Measurements from ENCODE around the gene FRMD5. TPM values are rescaled to one million over a fixed set of nuclear protein-coding genes. Genes with fewer than 3 reads are reported as not detected.

The FRMD5 gene
- total RNA-seq, 6 experiments from 2014 or later: not detected

DNA sequence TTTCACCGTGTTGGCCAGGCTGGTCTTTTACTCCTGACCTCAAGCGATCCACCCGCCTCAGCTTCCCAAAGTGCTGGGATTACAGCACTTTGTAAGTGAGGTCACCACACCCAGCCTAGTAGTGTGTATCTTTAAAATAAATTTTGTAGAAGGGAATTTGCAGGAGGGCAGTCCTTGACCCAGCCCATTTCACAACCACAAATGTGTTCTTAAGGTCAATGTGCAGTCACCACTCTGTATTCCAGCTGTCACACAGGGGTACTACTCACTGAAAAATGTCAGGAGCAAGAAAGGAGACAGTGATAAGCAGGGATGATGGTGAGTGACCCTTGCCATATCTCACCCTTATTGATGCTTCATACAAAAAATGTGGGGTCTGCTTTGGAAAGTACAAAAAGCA lies 98.5 kb downstream of the FRMD5 start:
- TF ChIP-seq POLR2A (IDR thresholded peaks at IDR 0.05): no peak
- TF ChIP-seq, protein P1, sequence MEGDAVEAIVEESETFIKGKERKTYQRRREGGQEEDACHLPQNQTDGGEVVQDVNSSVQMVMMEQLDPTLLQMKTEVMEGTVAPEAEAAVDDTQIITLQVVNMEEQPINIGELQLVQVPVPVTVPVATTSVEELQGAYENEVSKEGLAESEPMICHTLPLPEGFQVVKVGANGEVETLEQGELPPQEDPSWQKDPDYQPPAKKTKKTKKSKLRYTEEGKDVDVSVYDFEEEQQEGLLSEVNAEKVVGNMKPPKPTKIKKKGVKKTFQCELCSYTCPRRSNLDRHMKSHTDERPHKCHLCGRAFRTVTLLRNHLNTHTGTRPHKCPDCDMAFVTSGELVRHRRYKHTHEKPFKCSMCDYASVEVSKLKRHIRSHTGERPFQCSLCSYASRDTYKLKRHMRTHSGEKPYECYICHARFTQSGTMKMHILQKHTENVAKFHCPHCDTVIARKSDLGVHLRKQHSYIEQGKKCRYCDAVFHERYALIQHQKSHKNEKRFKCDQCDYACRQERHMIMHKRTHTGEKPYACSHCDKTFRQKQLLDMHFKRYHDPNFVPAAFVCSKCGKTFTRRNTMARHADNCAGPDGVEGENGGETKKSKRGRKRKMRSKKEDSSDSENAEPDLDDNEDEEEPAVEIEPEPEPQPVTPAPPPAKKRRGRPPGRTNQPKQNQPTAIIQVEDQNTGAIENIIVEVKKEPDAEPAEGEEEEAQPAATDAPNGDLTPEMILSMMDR (IDR thresholded peaks at IDR 0.05): no peak
- Histone ChIP-seq H3K27me3 (no peaks in the 10 kb centered on the region), H3K4me1 (peaks cover 0 to 15% (median 0%) of the 10 kb centered on the region in 4 donors), H3K27ac (no peak overlapping the region), H3K36me3 (no peaks in the 10 kb centered on the region), H3K9me3 (no peaks in the 10 kb centered on the region), H3K4me3 (no peak overlapping the region)
- intact Hi-C loops (cut with DNase I): no loop called here
- DNase-seq (no peak), ATAC-seq (peak in 2 of 4 donors; percentile 31 to 72)
- WGBS (ENCODE audit: insufficient coverage, low coverage, low lambda C conversion rate, missing lambda C conversion rate): 90% methylated on average over 2 of the region's 3 CpGs

DNA sequence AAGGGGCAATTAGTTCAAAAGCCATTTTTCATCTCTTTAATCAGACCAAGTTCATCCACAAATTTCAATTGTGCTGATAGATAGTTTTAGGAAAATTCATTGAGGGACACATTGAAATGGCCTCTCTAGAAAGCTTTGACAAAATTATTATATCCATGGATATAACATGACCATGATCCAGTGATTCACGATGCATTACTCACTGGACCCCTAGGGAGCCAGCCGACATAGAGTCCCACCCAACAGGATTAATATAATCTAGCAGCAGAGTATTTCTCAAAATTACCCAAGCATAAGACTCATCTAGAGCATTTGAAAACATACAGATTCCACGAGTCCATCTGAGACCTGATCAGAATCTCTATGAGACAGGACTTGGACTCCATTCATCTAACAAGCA lies 100.3 kb downstream of the FRMD5 start:
- H3K27me3 ChIP-seq: no peaks in the 10 kb centered on the region
- TF ChIP-seq, protein P1 (IDR thresholded peaks at IDR 0.05): no peak
- no peak for TF ChIP-seq POLR2A (IDR thresholded peaks at IDR 0.05)
- no peak for ATAC-seq
- WGBS (ENCODE audit: insufficient coverage, low coverage, low lambda C conversion rate, missing lambda C conversion rate): 73% methylated on average over 3 of the region's 3 CpGs
- no peak overlapping the region for H3K4me3 ChIP-seq
- peaks cover 0 to 15% (median 0%) of the 10 kb centered on the region in 4 donors for H3K4me1 ChIP-seq
- intact Hi-C loops (cut with DNase I): no loop called here
- H3K36me3 ChIP-seq: no peaks in the 10 kb centered on the region
- no peak overlapping the region for H3K27ac ChIP-seq
- no peak for DNase-seq
- H3K9me3 ChIP-seq: no peaks in the 10 kb centered on the region

DNA sequence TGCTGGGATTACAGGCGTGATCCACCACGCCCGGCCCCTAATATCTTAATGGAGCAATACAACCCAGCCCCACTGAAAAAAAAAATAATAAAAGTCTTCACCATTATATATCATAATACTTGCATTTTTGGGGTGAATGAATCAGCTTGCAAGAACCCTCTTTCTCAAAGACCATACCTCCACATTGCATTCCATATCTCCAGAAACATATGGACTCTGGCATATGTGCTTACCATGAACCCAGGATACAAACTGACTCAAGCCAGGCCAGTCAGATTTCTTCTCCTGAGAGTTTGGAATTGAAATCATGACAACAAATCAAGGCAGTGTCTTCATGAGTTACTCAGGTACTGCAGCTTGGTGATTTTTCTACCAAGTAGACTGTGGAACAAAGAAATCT lies 101.2 kb downstream of the FRMD5 start:
- no peak for ATAC-seq
- intact Hi-C loops (cut with DNase I): no loop called here
- H3K9me3 ChIP-seq: no peaks in the 10 kb centered on the region

DNA sequence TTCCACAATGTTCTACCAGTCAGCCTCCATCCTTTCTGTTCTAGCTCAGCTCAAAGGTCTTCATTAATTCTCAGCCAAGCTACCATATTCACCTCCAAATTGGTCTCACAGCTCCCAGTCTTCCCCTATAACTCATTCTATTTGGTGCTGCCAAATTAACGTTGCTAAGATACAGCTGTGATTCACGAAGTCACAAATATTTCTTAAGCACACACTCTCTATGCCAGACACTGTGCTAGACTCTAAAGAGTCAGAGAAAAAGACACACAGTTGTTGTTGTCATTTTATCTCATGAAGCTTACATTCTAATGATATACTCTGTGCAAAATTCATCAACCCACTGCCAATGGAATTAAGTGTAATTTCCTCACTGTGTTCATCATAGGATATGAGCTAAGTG lies 102.8 kb downstream of the FRMD5 start:
- no peak for DNase-seq
- no peak for ATAC-seq
- Histone ChIP-seq H3K36me3 (no peaks in the 10 kb centered on the region), H3K27me3 (no peaks in the 10 kb centered on the region), H3K4me3 (no peak overlapping the region), H3K27ac (no peak overlapping the region), H3K9me3 (no peaks in the 10 kb centered on the region), H3K4me1 (peaks cover 0 to 9% (median 0%) of the 10 kb centered on the region in 4 donors)
- WGBS (ENCODE audit: insufficient coverage, low coverage, low lambda C conversion rate, missing lambda C conversion rate): 69% methylated on average over 2 of the region's 2 CpGs
- intact Hi-C loops (cut with DNase I): no loop called here
- TF ChIP-seq, protein P1 (IDR thresholded peaks at IDR 0.05): no peak
- no peak for TF ChIP-seq POLR2A (IDR thresholded peaks at IDR 0.05)

More for the DNA sequence above, 101.2 kb downstream of the FRMD5 start:
- Histone ChIP-seq H3K27ac (no peak overlapping the region), H3K4me1 (peaks cover 0 to 15% (median 0%) of the 10 kb centered on the region in 4 donors), H3K4me3 (no peak overlapping the region), H3K27me3 (no peaks in the 10 kb centered on the region), H3K36me3 (no peaks in the 10 kb centered on the region)
- no peak for DNase-seq
- TF ChIP-seq, protein P1 (IDR thresholded peaks at IDR 0.05): no peak
- no peak for TF ChIP-seq POLR2A (IDR thresholded peaks at IDR 0.05)
- 100% methylated on average over 3 of the region's 3 CpGs for WGBS (ENCODE audit: insufficient coverage, low coverage, low lambda C conversion rate, missing lambda C conversion rate)
